PFSK-1 (cell line): ENCODE results near the gene FAM118A.

Source experiments
- FOXP2 ChIP-seq: optimal IDR thresholded peaks from 2 replicates; pipeline ENCODE3; 2011; ENCODE audit warnings: borderline replicate concordance, control low read depth, inconsistent platforms; ENCODE audit not compliant: insufficient read depth; ENCODE audit errors: extremely low read length, extremely low read depth
- POLR2AphosphoS5 ChIP-seq: IDR thresholded peaks from 2 replicates; pipeline ENCODE4 v1.6.1; 2012; ENCODE audit warnings: low read depth, mild to moderate bottlenecking, control low read depth, low read length, moderate library complexity
- REST ChIP-seq, 2 experiments: IDR thresholded peaks; 2 replicates each; pipeline versions ENCODE4 v1.6.1 to v1.8.0; 2011 to 2012; ENCODE audit warnings: low read depth in 2 of 2, low read length in 2 of 2, control low read depth in 1 of 2, inconsistent platforms in 1 of 2, mild to moderate bottlenecking in 1 of 2, moderate library complexity in 1 of 2; ENCODE audit not compliant: insufficient read depth in 1 of 2
- SIN3A ChIP-seq: IDR thresholded peaks from 2 replicates; pipeline ENCODE4 v1.6.1; 2012; ENCODE audit warnings: mild to moderate bottlenecking, low read length, moderate library complexity, borderline replicate concordance; ENCODE audit not compliant: insufficient read depth
- TAF1 ChIP-seq: IDR thresholded peaks from 2 replicates; pipeline ENCODE4 v1.6.1; 2012; ENCODE audit warnings: low read length, control low read depth, borderline replicate concordance; ENCODE audit not compliant: insufficient read depth

DNA sequence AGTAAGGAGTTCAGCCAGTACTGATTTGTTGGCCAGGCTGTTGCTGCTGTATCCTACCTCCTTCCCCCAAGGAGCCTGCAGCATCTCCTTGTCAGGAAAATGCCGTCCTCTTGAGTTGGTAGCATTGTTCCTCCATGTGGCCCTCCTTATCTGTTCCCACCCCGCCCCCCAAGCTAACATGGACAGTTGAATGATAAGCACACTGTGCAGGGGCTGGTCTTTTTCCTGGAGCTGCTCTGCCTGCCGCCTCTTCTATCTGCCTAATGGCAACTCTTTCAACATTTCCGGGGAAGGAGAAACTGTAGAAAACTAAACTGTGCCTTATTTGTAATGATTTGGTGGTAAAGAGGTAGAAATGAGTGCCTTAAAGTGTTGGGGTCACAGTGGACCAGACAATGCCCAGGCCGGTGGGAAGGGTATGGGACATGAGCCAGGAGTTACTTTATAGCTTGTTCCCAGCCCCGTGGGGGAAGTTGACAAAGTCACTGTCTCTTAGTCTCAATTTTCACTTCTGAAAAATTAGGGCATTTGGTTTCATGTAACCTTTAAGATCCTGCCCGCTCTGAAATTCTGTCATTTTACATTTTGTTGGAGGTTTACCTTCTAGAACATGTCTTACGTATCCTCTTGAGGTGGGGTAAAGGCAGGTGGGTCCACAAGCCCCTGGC is 4.5 kb downstream of the FAM118A start:
- TF ChIP-seq SIN3A (no peak), REST (IDR thresholded peaks at IDR 0.05; ENCODE audit: insufficient read depth in 1 of 2, low read depth in 2 of 2, low read length in 2 of 2) (no peak), TAF1 (no peak), POLR2AphosphoS5 (no peak), FOXP2 (no peak)
